ENCODE results near the gene LHX2.

GRCh38 chr9:124008694-124009530 lies 2.7 kb upstream of the LHX2 start:
- TF ChIP-seq CTCF (IDR thresholded peaks at IDR 0.05) (no peak), POLR2A (IDR thresholded peaks at IDR 0.05) (no peak)
